ENCODE results near the gene MAPT.

MAPT gene

DNA sequence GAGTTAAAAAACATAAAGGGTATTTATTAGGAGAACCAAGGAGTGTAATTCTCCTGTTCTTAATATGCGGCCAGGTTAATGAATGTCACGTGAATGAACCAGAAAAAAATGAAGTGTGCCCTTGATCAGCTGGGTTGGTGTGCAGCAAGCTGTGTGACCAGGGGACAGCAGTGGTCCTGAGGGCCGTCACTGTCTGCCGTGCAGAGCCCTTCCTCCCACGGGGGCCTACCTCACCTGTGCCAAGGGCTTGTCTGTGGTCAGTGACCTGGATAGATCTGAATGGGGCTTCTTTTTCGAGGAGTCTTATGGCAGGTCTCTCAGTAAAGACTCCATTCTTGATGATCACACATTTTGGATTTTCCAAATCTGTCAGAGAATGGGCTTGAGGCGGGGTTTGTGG is 87.0 kb downstream of the MAPT start:
- no peaks in the 10 kb centered on the region for H3K36me3 ChIP-seq (replicated peaks)
- DNase-seq = no peak
- in situ Hi-C loops (cut with HindIII; ENCODE audit: low pct_ligation_motif_present, low sequenced_read_pairs) = no loop called here
- no peak for TF ChIP-seq CTCF (IDR thresholded peaks at IDR 0.05; ENCODE audit: low read depth, low read length, missing control alignments)
- no peaks in the 10 kb centered on the region for H3K27me3 ChIP-seq (replicated peaks)
- no peak overlapping the region for H3K27ac ChIP-seq
- H3K4me3 ChIP-seq (ENCODE audit: low read depth, low read length) = no peak overlapping the region

DNA sequence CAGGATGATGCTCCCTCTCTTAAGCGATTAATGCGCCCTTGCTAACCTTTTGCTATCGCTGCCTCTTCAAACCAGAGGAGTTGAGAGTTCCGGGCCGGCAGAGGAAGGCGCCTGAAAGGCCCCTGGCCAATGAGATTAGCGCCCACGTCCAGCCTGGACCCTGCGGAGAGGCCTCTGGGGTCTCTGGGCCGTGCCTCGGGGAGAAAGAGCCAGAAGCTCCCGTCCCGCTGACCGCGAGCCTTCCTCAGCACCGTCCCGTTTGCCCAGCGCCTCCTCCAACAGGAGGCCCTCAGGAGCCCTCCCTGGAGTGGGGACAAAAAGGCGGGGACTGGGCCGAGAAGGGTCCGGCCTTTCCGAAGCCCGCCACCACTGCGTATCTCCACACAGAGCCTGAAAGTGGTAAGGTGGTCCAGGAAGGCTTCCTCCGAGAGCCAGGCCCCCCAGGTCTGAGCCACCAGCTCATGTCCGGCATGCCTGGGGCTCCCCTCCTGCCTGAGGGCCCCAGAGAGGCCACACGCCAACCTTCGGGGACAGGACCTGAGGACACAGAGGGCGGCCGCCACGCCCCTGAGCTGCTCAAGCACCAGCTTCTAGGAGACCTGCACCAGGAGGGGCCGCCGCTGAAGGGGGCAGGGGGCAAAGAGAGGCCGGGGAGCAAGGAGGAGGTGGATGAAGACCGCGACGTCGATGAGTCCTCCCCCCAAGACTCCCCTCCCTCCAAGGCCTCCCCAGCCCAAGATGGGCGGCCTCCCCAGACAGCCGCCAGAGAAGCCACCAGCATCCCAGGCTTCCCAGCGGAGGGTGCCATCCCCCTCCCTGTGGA is 88.6 kb downstream of the MAPT start:
- Histone ChIP-seq H3K36me3 (replicated peaks) (no peaks in the 10 kb centered on the region), H3K4me3 (ENCODE audit: low read depth, low read length) (no peak overlapping the region), H3K27me3 (replicated peaks) (no peaks in the 10 kb centered on the region), H3K27ac (no peak overlapping the region)
- in situ Hi-C loops (cut with HindIII; ENCODE audit: low pct_ligation_motif_present, low sequenced_read_pairs) = no loop called here
- no peak for TF ChIP-seq CTCF (IDR thresholded peaks at IDR 0.05; ENCODE audit: low read depth, low read length, missing control alignments)
- no peak for DNase-seq

DNA sequence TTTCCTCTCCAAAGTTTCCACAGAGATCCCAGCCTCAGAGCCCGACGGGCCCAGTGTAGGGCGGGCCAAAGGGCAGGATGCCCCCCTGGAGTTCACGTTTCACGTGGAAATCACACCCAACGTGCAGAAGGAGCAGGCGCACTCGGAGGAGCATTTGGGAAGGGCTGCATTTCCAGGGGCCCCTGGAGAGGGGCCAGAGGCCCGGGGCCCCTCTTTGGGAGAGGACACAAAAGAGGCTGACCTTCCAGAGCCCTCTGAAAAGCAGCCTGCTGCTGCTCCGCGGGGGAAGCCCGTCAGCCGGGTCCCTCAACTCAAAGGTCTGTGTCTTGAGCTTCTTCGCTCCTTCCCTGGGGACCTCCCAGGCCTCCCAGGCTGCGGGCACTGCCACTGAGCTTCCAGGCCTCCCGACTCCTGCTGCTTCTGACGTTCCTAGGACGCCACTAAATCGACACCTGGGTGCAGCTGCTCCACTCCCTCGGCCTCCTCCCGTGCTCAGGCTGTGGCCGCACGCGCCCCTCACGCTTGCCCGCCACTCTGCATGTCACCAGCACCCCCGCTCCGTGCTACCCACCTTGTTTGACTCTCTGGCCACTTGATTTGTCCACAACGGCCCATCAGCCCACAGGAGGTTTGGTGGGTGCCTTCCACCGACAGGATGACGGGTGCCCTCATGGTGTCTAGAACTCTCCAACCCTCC is 89.4 kb downstream of the MAPT start:
- no peak overlapping the region for H3K27ac ChIP-seq
- in situ Hi-C loops (cut with HindIII; ENCODE audit: low pct_ligation_motif_present, low sequenced_read_pairs) = no loop called here
- H3K4me3 ChIP-seq (ENCODE audit: low read depth, low read length) = no peak overlapping the region
- H3K36me3 ChIP-seq (replicated peaks) = no peaks in the 10 kb centered on the region
- DNase-seq = no peak
- no peaks in the 10 kb centered on the region for H3K27me3 ChIP-seq (replicated peaks)
- TF ChIP-seq CTCF (IDR thresholded peaks at IDR 0.05; ENCODE audit: low read depth, low read length, missing control alignments) = no peak

GRCh38 chr17:45984368-45984767 is 90.0 kb downstream of the MAPT start:
- H3K27ac ChIP-seq = no peak overlapping the region
- DNase-seq = no peak
- no peaks in the 10 kb centered on the region for H3K27me3 ChIP-seq (replicated peaks)
- H3K4me3 ChIP-seq (ENCODE audit: low read depth, low read length) = no peak overlapping the region
- TF ChIP-seq CTCF (IDR thresholded peaks at IDR 0.05; ENCODE audit: low read depth, low read length, missing control alignments) = no peak
- in situ Hi-C loops (cut with HindIII; ENCODE audit: low pct_ligation_motif_present, low sequenced_read_pairs) = no loop called here
- no peaks in the 10 kb centered on the region for H3K36me3 ChIP-seq (replicated peaks)

GRCh38 chr17:45985447-45985846 is 91.1 kb downstream of the MAPT start:
- no peaks in the 10 kb centered on the region for H3K27me3 ChIP-seq (replicated peaks)
- no peak overlapping the region for H3K27ac ChIP-seq
- H3K36me3 ChIP-seq (replicated peaks) = no peaks in the 10 kb centered on the region
- no peak for DNase-seq
- no peak for TF ChIP-seq CTCF (IDR thresholded peaks at IDR 0.05; ENCODE audit: low read depth, low read length, missing control alignments)
- no peak overlapping the region for H3K4me3 ChIP-seq (ENCODE audit: low read depth, low read length)
- in situ Hi-C loops (cut with HindIII; ENCODE audit: low pct_ligation_motif_present, low sequenced_read_pairs) = no loop called here

Measured in brain microvascular endothelial cell (primary cell).